OCI-M2 (cell line): ENCODE data around the gene ABCA1.
"Not testable (repeated sequence)": the region's sequence is repeated elsewhere in the genome, so short reads cannot be mapped to it uniquely, and the experiment has no call there.

Source experiments
- DNase-seq: peaks from one replicate; lab custom pipeline; 2025; ENCODE audit not compliant: unreplicated experiment; lab: John Stamatoyannopoulos, UW

Gene ABCA1

DNA sequence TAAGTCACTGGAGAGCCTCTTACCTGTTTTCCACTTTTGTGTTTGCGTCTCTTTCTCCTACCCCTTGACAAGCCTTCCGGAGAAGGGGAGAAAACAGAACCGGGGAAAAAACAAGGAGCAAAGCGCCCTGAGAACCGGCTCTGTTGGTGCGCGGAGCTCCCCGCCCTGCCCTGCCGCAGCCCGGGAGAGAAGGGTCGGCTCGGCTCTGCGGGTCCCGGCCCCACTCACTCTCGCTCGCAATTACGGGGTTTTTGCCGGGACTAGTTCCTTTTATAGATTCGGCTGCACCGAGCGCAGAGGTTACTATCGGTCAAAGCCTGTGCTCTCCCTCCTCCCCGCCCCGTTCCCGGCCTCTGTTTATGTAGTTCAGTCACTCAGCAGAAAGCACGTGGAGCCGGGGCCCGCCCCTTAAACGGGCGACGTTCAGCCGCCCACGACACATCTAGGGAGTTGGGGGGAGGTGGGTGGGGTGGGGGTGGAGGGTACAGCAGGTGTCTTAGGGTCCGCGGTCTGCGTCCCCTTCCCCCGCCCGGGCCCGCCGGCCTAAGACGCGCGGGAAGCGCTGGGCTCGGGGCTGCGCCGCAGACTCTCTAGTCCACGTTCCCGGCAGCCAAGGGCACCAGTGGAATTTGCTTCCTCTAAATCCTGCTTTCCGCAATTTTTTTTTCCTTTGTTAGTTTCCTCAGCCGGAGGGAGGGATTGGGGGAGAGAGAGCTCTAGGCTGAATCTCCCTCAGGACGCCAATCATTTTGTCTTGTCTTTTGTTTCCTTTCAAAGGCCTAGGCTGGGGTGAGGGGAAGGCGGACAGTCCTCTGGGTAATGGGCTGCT is at the start of gene ABCA1:
ABCA1 (minus strand) TSS at position 244 of the 829 bp plus-strand sequence. CDS start 24,476 bp downstream, outside the sequence.
- DNase-seq, result peak; percentile 40

DNA sequence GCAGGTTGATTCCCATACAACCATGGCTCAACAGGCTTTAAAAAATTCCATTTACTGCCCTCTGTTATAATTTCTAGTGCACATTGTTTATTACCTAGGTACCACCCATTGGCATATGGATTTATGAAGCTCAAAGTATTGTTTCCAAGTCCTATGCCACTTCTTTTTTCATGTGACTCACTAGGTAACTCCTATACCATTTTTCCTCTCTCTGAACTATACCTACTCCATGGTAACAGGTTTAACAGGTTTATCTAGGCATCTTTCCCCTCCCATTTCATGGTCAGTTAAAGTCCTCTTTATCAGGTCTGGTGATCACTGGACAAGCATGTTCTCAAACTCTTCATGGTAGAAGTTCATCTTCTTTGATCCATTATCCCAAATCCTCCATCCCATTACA is 49.6 kb upstream of the ABCA1 start:
- DNase-seq, result no peak

- no peak for DNase-seq
Measured at GRCh38 chr9:104977168-104977567, 49.2 kb upstream of the ABCA1 start.

- DNase-seq, result not testable (repeated sequence)
Measured at GRCh38 chr9:104975966-104976595, 48.1 kb upstream of the ABCA1 start.

GRCh38 chr9:104974053-104974962 is 46.4 kb upstream of the ABCA1 start:
- DNase-seq, result no peak

DNA sequence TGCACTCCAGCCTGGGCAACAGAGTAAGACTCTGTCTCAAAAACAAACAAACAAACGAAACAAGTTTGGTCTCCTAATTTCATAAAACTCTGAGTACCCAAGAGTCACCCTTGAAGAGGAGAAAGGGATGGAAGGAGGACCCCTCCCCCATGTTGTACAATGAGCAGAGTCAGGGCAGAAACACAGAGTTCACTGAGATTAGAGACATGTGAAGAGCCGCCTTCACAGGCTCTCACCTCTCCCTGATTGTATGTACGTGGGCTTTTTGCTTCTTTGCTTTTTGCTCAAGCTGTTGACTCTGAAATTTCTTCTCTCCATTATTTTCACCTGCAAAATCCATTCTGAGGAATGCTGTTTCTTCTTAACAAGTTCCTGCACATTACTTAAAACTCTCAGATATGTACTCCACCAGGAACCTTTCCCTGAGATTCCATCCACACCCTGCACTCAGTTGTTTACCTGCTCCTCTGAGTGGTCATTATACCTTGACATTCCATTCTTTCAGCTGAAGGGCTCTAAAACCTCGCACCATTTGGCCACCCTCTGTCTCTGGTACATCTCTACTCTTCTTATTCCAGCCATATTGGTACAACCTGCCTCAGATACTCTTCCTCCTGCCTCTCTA is 44.4 kb upstream of the ABCA1 start:
- DNase-seq, result no peak

DNA sequence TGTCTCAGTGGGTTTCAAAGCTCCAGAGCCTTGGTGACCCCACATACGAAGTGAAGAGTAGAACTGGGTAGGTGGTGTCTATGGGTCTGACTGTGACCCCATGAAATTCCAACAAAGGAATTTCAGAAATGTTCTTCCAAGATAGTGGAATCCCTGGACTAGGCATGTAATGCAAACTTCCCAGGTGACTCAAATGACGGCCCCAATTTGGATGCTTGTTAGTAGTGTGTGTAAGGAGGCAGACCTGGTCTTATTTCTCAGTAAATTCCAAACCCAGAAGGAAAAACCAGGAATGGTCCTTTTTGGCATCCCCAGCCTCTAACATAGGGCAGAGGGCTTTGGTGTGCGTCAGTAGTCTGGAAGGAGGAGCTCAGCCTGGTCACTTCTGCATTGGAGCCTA is 43.6 kb upstream of the ABCA1 start:
- DNase-seq, result no peak

GRCh38 chr9:104970271-104970987 is 42.5 kb upstream of the ABCA1 start:
- no peak for DNase-seq

- no peak for DNase-seq
Measured at GRCh38 chr9:104969116-104969515, 41.2 kb upstream of the ABCA1 start.

- DNase-seq, result peak; percentile 49
Measured at GRCh38 chr9:104968025-104968982, 40.3 kb upstream of the ABCA1 start.

DNA sequence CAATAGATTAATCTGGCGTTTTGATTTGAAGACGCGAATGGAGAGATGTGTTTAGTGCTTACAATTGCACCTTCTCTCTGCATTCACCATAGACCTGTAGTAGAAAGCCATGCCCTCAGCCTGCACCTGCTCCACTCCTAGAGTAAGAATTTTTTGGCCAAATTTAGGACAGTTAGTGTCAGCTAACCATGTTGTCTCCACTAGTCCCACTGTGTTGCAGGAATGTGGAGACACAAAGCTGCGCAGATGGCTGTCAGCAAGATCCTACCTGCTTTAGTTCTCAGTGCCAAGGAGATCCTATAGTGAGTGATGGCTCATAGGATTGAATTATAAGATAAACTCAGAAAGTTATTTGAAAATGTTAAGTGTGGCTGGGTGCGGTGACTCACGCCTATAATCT is 35.1 kb upstream of the ABCA1 start:
- no peak for DNase-seq

GRCh38 chr9:104961701-104962359 is 33.9 kb upstream of the ABCA1 start:
- no peak for DNase-seq

DNA sequence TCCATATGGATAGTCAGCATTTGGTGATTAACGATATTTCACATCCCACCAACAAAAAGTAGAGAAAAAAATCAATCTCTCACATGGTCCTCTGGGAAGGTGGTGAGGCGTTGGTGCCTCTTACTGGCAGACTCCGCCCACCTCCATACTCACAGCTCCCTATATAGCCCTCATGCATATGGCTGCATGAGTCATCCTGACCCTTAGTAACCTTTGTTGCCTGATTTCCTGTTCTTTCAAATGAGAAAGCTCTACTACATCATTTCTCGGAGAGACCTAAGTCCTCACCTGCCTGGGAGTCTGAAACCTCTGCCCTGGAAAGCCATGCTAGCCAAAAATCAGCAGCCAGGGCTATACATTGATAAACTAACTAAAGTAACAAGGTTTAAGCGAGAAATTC is 33.3 kb upstream of the ABCA1 start:
- DNase-seq, result no peak

DNA sequence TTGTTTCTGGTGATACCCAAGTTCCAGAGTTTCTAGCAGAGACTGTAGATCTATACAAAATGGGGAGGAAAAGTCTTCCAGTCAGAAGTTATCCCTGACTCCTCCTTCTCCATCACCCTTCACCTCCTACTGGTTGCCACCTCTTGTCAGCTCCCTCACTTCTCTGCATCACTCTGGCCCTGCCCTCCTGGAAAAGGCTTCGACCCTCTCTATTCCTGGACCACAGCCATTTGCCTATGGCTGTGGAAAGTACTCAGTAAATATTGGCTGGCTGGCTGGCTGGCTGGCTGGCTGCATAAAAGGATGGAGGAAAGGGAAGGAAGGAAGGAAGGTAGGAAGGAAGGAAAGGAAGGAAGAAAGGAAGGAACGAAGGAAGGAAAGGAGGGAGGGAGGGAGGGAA is 32.7 kb upstream of the ABCA1 start:
- DNase-seq, result no peak

DNA sequence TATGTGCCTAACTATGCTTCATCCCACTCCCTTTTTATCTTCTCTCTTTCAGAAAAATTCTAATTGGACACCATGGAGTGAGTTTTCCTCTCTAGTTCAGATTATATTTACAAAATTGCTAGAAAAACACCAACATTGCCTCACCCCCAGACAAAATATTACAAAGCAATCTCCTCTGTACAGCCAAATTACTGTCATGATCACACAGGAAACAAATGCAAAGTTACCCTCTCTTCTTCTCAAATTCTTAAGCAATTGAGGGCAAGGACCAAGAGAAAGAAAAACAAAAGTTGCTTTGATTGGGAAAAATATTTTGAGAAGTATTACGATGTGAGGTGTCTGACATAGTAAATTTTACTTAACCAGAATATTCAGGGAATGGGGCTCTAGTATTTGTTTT is 30.8 kb upstream of the ABCA1 start:
- DNase-seq, result no peak

DNA sequence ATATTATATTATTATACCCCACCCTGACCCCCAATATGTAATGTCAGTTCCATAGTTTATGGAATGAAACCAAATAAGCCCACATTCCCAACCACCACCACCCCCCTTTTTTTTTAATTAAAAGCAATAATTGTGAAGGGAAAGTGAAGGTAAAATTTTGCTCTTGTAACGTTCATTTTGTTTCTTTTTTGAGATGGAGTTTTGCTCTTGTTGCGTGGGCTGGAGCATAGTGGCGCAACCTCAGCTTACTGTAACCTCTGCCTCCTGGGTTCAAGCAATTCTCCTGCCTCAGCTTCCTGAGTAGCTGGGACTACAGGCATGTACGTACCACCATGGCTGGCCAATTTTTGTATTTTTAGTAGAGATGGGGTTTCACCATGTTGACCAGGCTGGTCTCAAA is 30.1 kb upstream of the ABCA1 start:
- not testable (repeated sequence) for DNase-seq

- DNase-seq, result no peak
Measured at GRCh38 chr9:104951487-104951886, 23.5 kb upstream of the ABCA1 start.

DNA sequence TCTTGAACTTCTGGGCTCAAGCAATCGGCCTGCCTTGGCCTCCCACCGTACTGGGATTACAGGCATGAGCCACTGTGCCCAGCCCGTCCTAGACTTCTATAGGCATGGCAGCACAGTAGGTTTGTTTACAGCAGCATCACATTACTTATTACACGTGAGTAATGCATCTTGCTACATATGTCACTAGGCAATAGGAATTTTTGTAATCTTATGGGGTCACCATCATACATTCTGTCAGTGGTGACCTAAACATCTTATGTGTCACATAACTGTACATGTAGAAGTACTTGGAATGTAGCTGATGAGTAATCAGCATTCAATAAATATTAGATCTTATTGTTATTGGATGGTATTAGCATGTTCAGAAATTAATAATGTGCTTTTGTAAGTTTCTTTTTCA is 22.9 kb upstream of the ABCA1 start:
- no peak for DNase-seq

DNA sequence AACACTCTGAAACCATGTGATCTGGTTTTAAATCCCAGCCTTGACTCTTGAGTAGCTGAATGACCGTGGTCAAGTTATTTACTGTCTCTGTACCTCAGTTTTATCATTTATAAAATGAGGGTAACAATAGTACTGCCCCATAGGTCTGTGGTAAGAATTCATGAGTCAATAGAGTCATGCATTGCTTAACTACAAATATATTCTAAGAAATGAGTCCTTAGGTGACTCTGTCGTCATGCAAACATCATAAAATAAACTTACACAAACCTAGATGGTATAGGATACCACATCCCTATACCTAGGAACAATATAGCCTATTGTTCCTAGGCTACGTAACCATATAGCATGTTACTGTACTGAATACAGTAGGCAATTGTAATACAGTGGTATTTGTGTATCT is 20.3 kb upstream of the ABCA1 start:
- no peak for DNase-seq
